Measurements from ENCODE around the gene MTRF1L.
A peak's percentile ranks its signal among the peaks of the same experiment; 100 is the strongest.

Gene MTRF1L

GRCh38 chr6:152984513-152984872, 18.0 kb downstream of the MTRF1L start:
- peak overlapping the region; percentile 87 for H3K27ac ChIP-seq
- TF ChIP-seq CTCF (conservative IDR thresholded peaks at IDR 0.05), result no peak

DNA sequence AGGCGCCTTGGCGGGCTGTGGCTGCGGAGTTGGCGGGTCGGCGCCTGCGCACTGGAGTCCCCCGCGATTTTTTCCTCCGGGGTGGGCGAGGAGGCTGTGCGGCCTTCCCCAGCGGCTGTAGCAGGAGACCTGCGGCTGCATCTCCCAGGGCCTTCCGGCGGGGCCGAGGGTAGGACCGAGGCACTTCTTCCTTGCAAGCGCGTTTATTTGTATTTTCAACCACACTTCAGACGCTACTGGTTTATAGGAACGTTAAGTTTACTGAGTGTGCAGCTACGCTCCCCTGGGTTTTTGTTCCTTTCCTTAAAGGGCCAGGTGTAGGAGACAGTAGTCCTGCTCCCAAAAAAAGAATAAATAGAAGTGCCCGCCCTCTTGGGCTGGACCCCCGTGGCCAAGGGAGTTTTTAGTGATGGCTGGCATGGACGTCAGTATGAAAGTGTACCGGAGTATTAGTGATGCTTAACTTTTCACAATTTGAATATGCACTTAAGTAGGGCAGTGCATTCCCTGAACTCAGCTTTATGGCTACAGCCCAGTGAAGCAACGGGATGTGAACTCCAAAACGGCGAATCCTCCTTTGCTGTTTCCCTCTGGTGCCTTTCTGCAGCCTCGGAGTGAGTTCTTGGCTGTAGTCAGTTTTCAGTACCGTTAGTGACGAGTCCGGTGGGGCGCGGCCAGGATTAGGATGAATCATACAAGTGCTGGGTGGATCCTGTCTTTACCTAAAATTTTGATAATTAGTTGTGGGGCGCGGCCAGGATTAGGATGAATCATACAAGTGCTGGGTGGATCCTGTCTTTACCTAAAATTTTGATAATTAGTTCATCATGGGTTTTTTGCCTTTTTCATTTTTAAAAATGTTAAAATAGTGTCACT, 18.6 kb downstream of the MTRF1L start:
- no peak for TF ChIP-seq CTCF (conservative IDR thresholded peaks at IDR 0.05)
- H3K27ac ChIP-seq, result peak overlapping the region; percentile 87

DNA sequence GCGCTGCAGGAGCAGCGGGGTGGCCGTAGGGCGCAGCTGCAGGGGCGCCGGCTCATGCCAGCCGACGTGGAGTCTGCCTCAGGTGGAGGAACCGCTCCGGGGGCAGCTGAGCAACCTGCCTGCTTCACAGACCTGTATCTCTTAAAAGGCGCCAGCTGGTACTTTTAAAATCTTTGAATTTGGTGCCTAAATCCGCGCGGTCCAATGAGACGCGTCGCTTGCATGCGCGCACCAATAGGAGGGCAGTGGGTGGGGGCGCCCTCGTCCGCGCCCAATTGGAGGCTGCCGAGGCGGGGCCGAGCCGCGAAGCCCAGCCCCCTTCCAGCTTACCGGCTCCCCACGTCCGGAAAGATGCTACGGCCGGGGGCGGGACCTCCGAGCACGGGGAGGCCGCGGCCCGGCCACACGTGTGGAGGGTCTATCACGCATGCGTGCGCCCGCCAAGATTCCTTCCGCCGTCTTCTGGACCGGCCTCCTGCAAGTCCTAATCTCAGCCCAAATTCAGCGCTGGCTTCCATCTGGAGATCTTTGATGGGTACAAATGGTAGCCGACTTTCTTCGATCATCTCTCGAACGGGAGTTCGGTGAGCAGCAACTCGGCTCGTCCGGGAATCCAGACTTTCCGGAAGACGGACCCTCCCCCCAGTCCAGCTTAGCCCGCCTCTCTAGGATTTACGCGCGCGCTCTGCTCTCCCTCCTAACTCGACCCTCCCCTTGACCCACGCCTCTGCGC, 19.4 kb downstream of the MTRF1L start, which contains the start of gene FBXO5:
Gene FBXO5 (minus strand): TSS at position 138 of the 733 bp plus-strand sequence. CDS start 82 bp downstream, at position 56.
- H3K27ac ChIP-seq, result peak within 1 kb of the TSS; percentile 87

DNA sequence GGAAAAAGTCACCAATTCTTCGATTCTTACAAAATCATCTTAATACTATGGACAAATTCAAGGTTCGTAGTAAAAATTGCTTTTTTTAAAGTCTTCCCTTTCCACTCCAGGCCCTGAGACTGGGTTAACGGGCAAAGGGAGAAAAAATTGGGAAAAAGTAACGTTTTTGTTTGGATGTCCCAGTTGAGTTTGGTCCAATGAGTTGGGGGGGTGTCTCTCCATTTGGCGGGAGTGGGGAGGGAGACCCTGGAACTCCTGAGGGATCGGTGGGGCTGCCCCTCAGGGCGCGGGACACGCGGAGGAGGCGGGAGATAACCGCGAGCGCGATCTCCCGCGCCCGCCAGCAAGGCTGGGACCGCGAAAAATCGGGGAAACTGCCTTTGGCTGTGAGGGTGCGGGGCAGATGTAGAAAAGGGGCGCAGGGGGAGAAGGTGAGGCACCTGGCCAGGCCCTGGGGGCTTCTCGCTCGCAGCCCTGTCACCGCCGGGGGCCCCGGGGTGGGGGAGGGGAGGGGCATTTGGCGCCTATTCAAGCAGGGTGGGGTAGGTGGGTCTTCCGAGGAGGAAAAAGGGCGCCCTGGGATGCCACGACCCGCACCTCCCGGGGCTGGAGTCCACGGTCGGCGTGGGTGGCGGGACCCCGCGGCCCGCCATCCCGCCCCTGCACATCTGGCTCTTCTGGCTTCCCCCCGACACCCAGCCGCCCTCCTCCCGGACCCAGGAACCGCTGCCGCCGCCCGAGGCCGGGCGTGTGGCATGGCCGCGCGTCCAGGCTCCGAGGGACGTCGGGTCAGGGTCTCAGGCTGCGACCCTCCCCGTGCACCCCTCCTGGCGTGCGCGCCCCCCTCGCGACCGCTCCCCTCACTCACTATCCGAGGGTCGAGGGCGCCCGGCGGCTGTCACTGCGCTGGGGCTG, 20.3 kb downstream of the MTRF1L start:
- peak overlapping the region; percentile 87 for H3K27ac ChIP-seq
- TF ChIP-seq CTCF (conservative IDR thresholded peaks at IDR 0.05), result no peak

More for the DNA sequence above, 19.4 kb downstream of the MTRF1L start, which contains the start of gene FBXO5:
- no peak for TF ChIP-seq CTCF (conservative IDR thresholded peaks at IDR 0.05)

DNA sequence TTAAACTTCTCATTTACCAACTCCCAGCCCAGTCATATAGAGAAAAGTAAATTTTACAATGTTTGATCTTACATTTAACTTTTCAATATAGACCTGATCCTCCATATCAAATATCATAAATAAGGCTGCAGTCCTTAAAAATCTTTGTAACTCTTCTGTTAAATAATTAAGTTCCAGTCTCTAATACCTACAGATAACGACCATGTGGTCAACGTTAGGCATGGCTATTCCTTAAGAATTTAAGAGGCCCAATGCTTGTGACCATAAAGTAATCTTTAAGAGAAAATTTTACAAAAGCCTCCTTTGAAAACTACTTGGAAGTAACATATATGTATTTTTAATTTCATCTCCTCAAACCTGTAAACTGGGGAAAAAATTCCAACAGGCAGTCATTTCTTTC, 21.3 kb downstream of the MTRF1L start:
- H3K27ac ChIP-seq, result peak overlapping the region; percentile 87; the same call in 1 of the 2 replicates
- no peak for TF ChIP-seq CTCF (conservative IDR thresholded peaks at IDR 0.05)

- H3K27ac ChIP-seq, result no peak overlapping the region
- no peak for TF ChIP-seq CTCF (conservative IDR thresholded peaks at IDR 0.05)
Measured at GRCh38 chr6:152980656-152981055, 21.9 kb downstream of the MTRF1L start.

All from VCaP (cell line).